GM21423 (cell line): ENCODE data around the gene VDR.
"Not testable (repeated sequence)": the region's sequence is repeated elsewhere in the genome, so short reads cannot be mapped to it uniquely, and the experiment has no call there.

ENCODE experiments used
- ATAC-seq: cut with Tn5 transposase; IDR thresholded peaks from one replicate; pipeline ENCODE4 v1.9.1; 2021; ENCODE audit warnings: mild to moderate bottlenecking, moderate library complexity; ENCODE audit not compliant: unreplicated experiment

VDR gene

DNA sequence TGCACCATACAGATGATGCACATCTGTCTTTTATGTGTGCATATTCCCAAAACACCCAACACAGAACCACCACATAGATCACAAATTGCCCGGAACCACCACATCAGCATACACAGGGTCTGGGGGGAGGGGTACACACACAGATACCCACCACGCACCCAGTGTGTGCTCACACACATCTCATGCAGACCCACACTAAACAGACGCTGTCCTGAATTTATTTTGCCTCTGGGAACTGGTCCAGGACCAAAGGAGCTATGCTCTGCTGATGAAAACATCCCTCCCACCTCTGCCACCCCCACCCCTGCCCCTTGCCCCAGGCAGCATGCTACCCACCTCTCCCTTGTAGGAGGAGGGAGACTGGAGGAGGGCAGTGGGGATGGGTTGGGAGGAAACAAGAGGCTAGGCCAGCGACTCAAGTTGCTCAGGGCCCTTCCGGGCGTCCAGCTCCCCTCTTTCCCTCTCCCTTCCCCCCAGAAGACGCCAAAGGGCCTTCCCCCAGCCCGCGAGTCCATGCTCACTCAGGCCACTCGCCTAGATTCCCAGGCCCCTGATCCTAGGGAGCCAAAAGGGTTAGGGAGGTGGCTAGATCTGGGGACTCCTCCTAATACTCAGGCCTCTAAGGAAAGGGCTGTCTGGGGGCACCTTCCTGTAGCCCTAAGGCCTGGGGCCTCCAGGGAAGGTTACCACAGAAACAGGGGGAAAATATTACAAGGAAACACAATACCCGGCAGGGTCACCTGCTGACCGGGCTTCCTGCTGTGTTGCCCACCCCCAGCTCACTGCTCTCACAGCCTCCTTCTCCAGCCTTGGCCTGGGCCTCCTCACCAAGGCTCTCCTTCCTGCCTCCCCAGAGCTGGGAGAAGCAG, 88.2 kb downstream of the VDR start:
- no peak for ATAC-seq

DNA sequence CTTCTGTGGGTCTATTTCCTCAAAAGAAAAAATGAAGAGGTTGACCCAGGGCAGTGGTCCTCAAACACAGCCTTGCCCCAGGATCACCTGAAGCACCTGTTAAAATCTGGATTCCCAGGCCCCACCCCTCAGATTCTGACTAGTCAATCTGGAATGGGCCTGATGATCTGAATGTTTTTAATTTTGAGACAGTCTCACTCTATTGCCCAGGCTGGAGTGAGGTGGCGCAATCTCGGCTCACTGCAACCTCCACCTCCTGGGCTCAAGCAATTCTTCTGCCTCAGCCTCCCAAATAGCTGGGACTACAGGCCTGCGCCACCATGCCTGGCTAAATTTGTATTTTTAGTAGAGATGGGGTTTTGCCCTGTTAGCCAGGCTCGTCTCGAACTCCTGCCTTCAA, 89.3 kb downstream of the VDR start:
- not testable (repeated sequence) for ATAC-seq

DNA sequence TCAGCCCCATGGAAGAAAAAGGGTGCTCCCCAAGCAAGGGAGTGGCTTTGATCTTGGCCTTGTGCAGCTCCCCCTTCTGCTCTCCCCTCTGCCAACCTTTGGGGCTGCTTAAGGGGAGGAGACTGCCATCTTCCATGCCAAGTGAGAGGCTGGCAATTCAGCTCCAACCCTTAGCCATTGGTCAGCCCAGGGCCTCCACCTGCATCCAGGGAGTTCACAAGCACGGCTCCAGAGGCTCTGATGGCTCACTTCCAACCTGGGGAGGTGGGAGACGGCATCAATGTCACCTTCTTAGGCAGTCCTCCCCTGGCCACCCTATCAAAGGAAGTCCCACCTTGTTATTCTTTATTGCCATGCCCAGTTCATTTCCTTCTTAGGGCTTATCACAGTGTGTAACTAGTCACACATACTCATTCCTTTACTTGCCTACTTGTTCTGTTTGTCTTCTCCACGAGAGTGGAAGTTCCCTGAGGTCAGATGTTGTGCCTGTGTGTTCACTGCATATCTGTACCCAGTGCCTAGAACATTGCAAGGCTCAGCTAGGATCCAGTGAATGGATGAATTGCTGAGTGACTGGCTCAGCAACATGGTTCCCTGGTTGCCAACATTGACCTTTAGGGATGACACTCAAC, 90.1 kb downstream of the VDR start:
- no peak for ATAC-seq

DNA sequence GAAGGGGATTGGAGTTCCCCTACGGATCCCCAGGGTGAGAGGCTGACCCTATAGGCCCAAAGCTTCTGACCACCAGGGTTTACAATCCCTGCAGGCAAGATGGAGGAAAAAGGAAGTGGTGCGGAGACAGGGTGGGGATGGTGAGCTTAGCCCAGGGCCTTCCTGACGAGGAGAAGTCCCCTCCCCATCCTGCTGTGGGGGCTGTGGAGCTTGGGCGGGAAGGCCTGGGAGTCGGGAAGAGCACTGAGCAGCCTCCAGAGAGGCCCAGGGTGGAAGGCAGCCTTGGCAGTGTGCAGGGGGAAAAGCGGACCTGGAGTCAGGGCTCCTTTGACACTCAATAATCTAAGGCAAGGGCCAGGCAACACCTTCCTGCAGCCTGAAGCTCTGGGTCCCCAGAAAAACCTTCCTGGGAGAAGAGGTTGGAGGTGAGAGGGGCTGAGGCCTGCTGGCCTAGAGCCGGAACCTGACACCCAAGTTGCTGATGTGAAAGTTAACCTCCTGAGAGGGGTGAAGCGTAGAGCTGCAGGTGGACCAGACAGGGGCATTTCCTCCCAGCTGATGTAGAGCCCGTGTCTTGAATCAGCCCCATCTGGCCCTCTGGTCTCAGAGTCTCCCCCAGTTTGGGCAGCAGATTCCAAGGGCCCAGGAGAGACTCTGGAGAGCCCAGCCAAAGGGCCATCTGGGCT, 91.1 kb downstream of the VDR start:
- ATAC-seq = peak; percentile 39

DNA sequence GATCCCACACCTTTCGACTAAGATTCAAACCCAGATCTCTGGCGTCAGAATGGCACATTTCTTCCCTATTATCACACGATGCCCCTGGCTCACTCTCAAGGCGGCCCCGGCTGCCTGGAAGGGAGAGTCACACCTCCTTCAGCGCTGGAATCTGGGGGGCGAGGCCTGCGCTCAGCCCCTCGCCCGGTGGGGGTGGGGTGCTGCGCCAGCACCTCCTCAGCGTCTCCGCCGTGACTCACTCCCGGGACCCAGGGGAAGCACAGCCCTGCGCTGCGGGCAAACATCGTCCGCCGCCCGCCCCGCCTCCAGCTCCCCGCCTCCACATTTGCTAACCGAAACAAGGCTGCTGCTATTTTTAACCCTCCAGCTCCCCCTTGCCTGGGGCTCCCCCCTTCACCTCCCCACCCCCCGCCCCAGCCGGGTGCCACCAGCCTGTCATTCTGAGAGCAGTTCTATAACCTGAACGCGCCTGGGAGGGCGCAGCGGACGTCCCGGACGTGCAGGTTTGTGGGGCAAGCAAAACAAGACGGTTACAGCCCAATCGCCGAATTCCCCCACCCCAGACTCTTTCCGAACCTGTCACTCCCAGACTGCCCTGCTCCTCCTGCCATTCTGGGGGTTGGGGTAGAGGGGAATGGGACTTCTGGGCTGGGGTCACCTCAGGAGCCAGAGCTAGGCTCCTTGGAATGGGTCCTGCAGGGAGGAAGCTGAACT, 91.8 kb downstream of the VDR start:
- ATAC-seq = peak; percentile 69

DNA sequence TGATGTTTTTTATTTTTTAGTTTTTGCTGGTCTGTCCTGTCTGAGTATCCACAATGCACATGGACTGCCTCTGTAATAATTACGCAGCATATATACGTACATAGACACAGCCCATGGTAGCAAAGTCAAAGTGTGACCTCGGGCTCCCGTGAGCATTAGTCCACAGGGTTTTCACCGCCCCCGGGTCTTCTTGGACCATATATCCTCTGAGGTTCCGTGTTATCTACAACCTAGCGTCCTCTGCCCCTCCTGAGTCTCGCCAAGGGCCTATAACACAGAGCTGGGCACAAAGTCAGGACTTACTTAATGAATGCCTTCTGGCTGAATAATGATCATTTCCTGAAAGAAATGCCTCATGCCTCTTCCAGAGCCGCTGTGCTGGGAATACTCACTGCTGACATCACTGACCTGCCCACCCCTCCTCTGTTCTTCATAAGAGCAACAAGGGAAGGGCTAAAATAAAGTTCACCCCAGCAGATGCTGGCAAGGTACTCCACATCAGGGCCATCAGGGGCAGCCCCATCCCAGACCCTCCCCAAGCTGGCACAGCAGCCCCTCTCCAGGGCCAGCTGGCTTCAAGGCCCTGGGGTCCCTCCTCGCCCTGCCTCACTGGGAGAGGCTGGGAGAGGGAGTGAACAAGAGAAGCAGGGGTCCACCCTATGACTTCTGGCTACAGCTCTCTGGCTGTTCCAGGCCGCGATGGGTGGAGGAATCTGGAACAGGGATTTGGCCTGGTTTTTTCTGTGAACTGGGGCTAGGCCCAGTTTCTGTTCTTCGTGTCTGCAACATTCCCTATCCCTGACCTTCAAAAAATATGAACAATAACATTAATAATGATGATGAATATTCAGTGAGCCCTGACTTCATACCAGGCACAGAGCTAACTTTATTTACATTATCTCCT, 93.0 kb downstream of the VDR start:
- ATAC-seq = no peak

DNA sequence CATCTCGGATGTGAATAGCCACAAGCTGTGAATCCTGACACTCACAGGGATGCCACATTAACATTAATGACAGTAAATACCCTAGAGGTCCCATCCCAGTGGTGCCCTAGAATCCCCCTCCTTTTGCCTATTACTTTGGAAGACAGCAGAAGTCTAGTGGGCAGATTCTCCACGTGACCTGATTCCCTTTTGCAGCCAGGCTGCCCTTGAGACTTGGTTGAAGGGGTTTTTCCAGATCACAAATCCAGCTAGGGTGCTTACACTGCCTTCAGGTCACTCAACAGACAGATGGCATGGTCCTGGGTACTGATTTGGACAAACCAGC, 93.8 kb downstream of the VDR start:
- no peak for ATAC-seq

DNA sequence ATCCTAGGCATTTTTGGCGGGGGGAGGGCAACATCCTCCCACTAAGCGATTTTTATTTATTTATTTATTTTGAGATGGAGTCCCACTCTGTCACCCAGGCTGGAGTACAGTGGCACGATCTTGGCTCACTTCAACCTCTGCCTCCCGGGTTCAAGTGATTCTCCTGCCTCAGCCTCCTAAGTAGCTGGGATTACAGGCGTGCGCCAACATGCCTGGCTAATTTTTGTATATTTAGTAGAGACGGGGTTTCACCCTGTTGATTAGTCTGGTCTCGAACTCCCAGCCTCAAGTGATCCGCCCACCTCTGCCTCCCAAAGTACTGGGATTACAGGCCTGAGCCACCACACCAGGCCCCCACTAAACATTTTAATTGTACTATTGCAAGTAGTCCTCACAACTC, 95.3 kb downstream of the VDR start:
- not testable (repeated sequence) for ATAC-seq

DNA sequence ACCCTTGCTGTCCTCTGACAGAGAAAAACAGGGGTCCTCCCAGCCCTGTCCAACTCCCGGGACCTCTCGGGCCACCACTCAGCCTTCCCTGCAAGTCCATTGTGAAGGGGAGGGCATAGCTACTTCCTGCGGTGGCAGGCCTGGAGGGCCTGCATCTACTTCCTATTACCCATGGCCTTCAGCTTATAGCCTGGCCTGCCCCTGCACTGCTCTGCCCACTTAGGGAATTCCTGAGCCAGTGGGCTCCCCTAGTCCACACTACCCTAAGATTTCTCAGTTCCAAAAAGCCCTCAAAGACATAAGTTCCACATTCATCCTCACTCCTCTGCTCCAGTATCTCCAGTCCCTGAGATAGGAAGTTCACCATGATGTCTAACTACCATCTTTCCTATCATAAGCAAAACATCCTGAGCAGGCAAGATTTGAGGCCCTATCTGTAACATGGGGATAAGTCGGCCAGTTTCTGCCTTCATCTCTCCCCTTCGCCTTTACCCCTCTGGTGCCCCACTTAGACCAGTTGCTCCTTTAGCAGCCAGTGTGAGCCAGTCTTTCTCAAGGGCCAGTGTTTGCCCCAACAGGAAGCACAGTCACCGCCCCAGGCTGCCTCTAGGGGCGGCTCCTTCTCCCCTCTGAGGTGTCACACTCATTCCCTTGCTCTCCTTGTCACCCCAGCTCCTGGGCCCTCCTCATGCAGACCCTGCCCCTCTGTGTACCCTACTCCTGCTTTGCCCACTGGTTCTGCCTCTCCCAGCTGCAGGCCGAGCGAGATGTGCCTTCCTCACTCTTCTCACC, 96.0 kb downstream of the VDR start:
- no peak for ATAC-seq

DNA sequence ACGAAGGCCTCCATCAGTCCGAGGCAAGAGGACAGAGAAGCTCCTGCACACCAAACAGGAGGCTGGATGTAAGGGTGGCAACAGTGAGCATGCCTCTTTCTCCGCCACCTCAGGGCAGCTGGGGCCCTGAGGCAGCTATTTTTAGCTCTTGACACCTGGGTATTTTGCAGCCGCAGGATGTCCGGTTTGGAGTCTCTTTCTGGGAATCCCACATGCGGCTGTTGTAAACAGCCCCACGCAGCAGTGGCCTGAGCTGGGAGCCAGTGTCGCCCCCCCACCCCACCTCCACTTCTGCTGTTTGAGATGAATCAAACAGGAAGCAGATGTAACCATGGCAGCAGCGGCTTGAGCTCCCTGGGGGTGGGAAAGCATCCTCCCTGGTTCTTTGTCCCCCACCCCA, 96.7 kb downstream of the VDR start:
- peak; percentile 35 for ATAC-seq

DNA sequence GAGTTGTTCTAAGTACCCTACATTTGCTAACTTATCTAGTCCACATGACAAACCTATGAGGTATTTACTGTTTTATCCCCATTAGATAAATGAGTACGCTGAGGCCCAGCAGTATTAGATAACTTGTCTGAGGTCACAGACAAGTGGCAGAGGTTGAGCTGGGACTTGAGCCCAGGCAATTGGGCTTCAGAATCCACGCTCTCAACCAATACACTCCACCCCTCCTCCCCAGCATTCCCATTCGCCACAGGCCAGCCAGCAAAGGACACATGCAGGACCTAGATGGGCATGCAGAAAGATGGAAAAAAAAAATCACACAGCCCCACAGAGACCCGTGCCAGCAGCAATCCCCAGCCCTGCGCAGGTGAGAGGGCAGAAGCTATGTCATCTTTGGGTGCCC, 97.5 kb downstream of the VDR start:
- no peak for ATAC-seq

DNA sequence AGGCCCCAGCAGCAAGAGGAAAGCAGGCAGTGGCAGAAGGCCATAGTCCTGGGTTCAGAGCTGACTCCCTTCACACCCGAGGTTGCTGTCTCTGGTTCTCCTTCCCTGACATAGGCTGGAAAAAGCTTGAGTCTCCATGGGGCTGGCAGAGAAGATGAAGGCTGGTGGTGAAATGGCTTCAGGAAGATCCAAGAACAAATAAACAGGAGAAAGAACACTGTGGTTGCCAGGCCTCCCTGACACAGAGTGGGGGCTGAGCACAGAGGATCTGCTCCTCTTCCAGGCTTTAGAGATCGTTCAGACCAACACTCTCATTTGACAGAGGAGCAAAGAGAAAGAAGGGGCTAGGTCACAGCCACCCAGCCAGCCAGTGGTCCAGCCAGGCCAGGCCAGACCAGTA, 99.4 kb downstream of the VDR start:
- no peak for ATAC-seq

DNA sequence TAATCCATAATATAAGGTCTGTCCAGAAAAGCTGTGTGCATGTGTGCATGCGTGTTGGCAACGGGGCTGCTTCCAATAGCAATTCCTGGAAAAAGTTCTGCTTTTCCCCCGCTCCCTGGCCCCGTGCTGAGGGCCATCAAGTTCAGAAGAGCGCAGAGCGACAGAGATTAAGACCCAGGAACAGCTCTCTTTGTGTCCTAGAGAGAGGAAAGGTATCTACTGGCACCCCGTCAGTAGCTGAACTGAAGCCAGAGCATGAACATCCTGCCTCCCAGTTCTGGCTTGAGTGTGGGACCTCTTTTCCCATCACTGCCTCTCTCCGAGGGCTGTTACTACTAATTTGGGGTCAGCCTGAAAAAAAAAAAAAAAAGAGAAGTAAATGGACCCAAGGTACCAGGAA, 100.6 kb downstream of the VDR start:
- ATAC-seq = no peak

DNA sequence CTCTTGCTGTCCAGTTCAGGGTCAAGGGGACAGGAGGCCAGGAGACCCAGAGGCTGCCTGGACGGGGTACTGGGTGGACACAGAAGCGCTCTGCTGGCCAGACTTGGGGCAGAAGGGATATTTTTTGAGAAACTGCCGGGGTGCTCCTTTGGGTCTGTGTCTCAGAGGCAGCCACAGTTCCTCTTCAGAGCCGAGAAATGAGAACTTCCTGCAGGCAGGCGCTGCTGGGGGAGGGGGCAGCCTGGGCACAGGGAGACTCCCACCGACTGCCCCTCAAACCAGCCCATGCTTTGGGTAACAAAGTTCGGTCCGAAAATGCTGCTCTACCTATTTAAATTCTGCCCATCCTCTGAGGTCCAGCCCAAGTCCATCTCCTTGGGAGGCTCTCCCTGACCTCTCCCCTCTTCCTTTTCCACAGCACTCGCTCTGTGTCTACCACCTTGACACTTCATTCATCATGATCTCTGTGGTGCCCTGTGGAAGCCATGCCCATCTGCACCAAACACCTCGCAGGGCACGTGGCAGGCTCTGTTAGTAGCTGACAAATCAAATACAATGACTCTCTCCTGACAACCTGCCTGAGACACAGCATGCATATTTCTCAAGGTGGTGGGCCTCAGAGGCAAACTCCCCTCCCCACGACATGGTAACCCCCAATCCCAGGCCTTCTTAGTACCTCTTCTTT, 101.5 kb downstream of the VDR start:
- ATAC-seq = no peak

DNA sequence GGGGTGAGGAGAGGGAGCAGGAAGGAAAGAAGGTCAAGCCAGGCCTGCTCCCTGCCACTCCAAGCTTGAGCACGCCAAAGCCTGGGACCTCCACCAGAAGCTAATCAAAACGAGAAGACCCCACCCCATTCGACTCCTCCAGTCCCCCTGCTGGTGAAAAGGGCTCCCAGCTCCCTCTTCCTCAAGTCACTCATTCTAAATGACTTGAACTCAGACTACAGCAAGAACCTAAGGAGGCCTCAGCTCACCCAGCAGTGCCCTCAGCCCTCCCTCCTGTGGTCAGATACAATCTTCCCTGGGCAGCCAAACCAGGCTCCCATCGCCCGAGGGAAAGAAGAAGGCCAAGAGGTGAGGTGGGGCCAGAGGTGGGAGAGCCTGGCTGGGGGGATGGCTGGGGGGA, 102.5 kb downstream of the VDR start:
- no peak for ATAC-seq

DNA sequence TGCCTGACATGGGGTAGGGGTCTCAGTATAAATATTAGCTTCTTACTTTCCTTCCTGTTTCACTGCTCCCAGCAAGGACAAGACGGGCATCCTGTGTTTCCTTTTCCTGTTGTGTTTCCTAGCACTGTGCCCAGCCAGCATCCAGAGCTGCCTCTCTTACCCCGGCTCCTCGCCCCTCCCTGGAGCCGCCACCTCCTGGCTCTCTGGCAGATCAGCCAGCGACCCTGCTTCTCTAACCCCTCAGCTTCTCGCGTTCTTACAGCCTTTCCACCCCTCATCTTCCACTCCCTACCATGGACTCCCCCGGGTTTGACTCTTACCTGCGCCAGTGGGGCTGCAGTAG, 102.9 kb downstream of the VDR start:
- no peak for ATAC-seq

DNA sequence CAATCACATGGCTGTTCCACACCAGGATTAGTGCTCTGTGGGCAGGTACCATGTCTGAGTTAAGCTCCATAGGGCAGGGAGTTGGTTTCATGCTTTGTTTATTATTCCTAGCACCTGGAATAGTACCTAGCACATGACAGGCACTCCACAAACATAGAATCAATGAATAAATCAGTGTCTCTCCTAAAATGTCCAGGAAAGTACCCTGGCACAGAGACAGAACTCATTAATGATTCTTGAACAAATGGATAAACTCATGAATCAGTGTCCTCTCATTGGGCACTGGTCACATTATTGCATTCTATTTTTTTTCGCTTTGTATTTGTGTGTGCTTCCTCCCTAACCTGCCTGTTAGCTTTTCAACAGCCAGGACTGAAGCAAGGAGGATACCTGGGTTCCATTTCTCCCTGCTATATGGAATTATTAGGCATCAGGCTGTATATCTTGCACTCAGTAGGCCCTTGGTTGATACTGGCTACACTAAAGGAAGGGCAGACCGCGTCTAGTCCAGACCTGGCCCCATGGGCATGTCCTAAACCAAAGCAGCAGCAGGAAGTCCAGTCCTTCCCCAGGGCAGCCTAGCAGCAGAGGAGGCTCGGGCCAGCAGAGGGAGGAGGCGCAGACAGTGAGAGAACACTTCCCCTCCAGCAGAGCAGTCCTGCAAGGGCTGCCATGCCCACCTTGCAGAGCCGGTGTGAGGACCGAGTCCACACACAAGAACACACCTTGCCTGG, 103.5 kb downstream of the VDR start:
- no peak for ATAC-seq

DNA sequence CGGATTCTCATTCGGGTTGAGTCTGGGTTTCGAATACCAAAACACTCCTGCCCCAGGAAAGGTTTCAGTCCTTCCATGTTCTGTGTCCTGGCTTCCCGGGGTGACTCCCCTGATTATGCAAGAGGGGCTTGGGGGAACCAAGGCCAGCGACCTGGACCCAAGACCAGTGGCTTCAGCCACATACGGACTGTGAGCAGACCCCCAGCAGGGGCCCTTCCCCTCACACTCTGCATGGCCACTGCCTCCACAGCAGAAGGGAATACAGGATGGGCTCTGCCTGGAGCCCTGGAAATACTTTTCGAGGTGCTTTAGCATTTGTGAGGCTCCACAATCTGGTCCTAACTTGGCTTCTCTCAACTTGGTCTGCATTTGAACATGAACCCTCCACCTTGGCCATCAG, 104.2 kb downstream of the VDR start:
- ATAC-seq = no peak
